ENCODE measurements around the gene CRNKL1.

The CRNKL1 gene

GRCh38 chr20:20052074-20052970, at the start of gene CRNKL1, which contains the start of gene CFAP61:
CRNKL1 (minus strand) TSS chr20:20052466; CDS start chr20:20052342, 124 bp downstream.
CFAP61 (plus strand) TSS chr20:20052532; CDS start chr20:20056654, 4,122 bp downstream.
- peak; percentile 96 for DNase-seq (ENCODE audit: low read depth)

- no peak for DNase-seq (ENCODE audit: low read depth)
These were observed 48.6 kb upstream of the CRNKL1 start for GRCh38 chr20:20100881-20101280.

- no peak for DNase-seq (ENCODE audit: low read depth)
These were observed 44.2 kb upstream of the CRNKL1 start for GRCh38 chr20:20096421-20096820.

GRCh38 chr20:20095114-20095872, 43.0 kb upstream of the CRNKL1 start:
- DNase-seq (ENCODE audit: low read depth): no peak

- no peak for DNase-seq (ENCODE audit: low read depth)
These were observed 42.1 kb upstream of the CRNKL1 start for GRCh38 chr20:20094410-20094809.

GRCh38 chr20:20092827-20093226, 40.6 kb upstream of the CRNKL1 start:
- no peak for DNase-seq (ENCODE audit: low read depth)

GRCh38 chr20:20089939-20090338, 37.7 kb upstream of the CRNKL1 start:
- no peak for DNase-seq (ENCODE audit: low read depth)

GRCh38 chr20:20089018-20089417, 36.8 kb upstream of the CRNKL1 start:
- no peak for DNase-seq (ENCODE audit: low read depth)

- no peak for DNase-seq (ENCODE audit: low read depth)
These were observed 33.5 kb upstream of the CRNKL1 start for GRCh38 chr20:20085812-20086211.

GRCh38 chr20:20085071-20085470, 32.8 kb upstream of the CRNKL1 start:
- DNase-seq (ENCODE audit: low read depth): no peak

GRCh38 chr20:20084296-20084752, 32.1 kb upstream of the CRNKL1 start:
- DNase-seq (ENCODE audit: low read depth): no peak

GRCh38 chr20:20083807-20084206, 31.5 kb upstream of the CRNKL1 start:
- no peak for DNase-seq (ENCODE audit: low read depth)

GRCh38 chr20:20079102-20079784, 27.0 kb upstream of the CRNKL1 start:
- DNase-seq (ENCODE audit: low read depth): no peak

- no peak for DNase-seq (ENCODE audit: low read depth)
These were observed 25.8 kb upstream of the CRNKL1 start for GRCh38 chr20:20078041-20078440.

- no peak for DNase-seq (ENCODE audit: low read depth)
These were observed 24.2 kb upstream of the CRNKL1 start for GRCh38 chr20:20076297-20077065.

GRCh38 chr20:20075032-20075431, 22.8 kb upstream of the CRNKL1 start:
- no peak for DNase-seq (ENCODE audit: low read depth)

- no peak for DNase-seq (ENCODE audit: low read depth)
These were observed 21.6 kb upstream of the CRNKL1 start for GRCh38 chr20:20073801-20074371.

GRCh38 chr20:20070871-20071726, 18.8 kb upstream of the CRNKL1 start:
- no peak for DNase-seq (ENCODE audit: low read depth)

GRCh38 chr20:20065361-20065760, 13.1 kb upstream of the CRNKL1 start:
- DNase-seq (ENCODE audit: low read depth): no peak
